ENCODE measurements around the gene MLLT1.

Gene MLLT1

DNA sequence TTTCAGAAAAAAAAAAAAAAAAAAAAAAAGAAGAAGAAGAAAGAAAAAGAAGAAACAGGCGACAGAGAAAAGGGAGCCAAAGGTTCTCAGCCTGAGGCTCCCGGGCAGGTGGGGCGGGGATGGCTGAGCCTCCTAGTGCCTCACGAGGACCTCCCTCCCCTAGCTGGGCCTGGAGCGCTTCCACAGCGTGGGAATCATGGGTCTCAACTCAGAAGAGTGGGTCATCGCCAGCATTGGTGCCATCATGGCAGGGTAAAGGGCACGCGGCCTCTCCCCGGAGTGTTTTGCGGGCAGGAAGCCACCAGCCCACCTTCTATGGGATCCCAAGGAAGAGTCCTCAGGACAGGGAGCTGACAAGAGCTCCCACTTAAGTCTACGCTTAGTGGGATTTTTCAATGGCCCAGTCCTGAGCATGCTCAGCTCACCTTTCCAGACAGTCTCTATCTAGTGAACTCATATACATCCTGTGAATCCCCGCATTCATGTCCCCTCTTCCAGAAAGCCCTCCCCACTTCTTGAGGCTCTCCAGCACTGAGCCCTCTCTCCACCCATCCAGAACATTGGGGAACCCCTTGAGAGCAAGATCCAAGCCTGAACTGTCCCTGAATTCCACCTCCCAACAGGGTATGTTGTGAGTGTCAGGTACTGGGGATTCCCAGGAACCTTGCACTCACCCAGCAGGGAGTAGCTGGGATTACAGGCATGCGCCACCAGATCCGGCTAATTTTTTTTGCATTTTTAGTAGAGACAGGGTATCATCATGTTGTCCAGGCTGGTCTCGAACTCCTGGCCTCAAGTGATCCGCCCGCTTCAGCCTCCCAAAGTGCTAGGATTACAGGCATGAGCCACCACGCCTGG, 74.7 kb downstream of the MLLT1 start:
- Histone ChIP-seq H3K27ac (no peak overlapping the region), H3K4me3 (no peak overlapping the region)
- DNase-seq (ENCODE audit: low spot score), result no peak
- TF ChIP-seq, protein P1, sequence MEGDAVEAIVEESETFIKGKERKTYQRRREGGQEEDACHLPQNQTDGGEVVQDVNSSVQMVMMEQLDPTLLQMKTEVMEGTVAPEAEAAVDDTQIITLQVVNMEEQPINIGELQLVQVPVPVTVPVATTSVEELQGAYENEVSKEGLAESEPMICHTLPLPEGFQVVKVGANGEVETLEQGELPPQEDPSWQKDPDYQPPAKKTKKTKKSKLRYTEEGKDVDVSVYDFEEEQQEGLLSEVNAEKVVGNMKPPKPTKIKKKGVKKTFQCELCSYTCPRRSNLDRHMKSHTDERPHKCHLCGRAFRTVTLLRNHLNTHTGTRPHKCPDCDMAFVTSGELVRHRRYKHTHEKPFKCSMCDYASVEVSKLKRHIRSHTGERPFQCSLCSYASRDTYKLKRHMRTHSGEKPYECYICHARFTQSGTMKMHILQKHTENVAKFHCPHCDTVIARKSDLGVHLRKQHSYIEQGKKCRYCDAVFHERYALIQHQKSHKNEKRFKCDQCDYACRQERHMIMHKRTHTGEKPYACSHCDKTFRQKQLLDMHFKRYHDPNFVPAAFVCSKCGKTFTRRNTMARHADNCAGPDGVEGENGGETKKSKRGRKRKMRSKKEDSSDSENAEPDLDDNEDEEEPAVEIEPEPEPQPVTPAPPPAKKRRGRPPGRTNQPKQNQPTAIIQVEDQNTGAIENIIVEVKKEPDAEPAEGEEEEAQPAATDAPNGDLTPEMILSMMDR (IDR thresholded peaks at IDR 0.05), result no peak

DNA sequence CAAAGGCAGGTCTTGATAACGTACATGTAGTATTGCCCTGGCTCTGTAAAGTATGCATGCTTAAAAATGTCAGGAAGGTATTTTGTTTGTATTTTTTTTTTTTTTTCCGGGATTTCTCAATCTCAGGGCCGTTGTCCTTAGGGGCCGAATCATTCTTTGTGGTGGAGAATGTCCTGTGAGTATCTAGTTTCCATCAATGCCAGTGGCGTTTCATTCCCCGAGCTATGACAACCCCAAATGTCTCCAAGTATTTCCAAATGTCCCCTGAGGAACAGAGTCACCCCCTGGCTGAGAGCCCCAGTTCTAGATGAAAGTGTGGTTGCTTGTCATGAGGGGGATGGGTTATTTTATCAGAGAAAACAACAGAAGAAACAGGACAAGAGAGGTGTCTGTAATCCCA, 75.6 kb downstream of the MLLT1 start:
- no peak overlapping the region for H3K27ac ChIP-seq
- TF ChIP-seq, protein P1 (IDR thresholded peaks at IDR 0.05), result no peak
- H3K4me3 ChIP-seq, result no peak overlapping the region
- DNase-seq (ENCODE audit: low spot score), result no peak

DNA sequence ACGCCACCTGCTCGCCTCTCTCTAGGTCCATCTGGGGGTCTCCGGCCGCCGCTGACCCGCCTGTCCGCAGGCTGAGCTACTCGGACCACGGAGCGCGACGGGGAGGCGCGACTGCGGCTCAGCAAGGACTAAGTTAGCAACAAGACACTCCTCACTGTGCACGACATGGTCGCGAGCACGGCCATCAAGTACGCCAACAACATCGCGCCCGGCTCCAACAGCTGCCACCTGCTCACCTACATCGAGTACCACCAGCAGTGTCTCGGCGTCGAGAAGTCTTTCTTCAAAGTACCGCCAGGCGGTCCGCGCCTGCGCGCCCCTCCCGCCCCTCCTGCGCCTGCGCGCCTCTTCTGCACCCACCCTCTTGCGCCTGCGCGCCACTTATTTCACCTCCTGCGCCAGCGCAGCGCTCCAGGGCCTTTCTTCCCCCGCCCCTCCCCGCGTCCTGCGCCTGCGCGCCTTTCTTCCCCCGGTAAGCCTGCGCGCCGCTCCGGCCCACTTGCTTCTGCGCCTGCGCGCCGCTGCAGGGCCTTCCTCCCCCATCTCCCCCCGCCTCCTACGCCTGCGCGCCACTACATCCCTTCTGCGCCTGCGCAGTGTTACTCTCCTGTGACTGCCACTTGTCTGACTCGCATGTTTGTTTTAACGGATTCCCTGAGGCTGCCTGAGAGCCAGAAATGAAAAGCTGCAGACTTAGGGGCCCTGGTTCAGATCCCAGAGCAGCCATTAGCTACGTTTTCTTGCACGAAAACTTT, 80.4 kb downstream of the MLLT1 start:
- peak; percentile 98 for DNase-seq (ENCODE audit: low spot score)
- Histone ChIP-seq H3K4me3 (peak overlapping the region; percentile 68), H3K27ac (peak overlapping the region; percentile 16 to 46)
- TF ChIP-seq, protein P1 (IDR thresholded peaks at IDR 0.05), result no peak

DNA sequence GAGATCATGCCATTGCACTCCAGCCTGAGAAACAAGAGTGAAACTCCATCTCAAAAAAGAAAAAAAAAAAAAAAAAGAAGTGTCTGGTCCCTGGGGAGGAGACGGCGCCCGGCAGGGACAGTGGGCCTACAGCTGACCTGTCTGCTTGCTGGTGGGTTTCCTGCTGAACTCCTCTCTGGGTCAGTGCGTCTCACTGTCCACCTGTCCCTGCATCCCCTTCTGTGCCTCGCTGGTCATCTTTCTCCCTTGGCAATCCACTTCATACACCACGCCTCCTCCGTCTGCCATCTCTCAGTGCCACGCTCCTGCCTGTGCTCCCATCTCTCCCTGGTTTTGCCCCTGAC, 80.9 kb downstream of the MLLT1 start:
- DNase-seq (ENCODE audit: low spot score), result no peak
- H3K4me3 ChIP-seq, result peak overlapping the region; percentile 68
- TF ChIP-seq, protein P1 (IDR thresholded peaks at IDR 0.05), result no peak
- H3K27ac ChIP-seq, result peak overlapping the region in 1 of 2 donors; percentile 16

DNA sequence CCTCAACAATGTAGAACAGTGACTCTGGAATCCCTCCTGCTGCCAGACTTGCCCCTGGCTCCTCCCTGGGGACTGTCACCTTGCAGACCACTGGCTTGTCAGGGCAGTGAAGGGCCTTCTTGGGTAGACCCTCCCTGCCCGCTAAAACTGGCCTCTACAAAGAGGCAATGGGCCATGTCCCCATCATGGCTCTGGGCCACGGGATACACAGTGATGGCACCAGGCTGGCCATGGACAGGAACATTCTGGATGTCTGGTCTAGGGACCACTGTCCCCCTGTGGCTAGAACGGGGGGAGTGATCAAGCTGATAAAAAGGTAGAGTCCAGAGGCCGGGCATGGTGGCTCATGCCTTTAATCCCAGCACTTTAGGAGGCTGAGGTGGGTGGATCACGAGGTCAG, 83.4 kb downstream of the MLLT1 start:
- no peak for DNase-seq (ENCODE audit: low spot score)
- no peak overlapping the region for H3K4me3 ChIP-seq
- TF ChIP-seq, protein P1 (IDR thresholded peaks at IDR 0.05), result no peak

DNA sequence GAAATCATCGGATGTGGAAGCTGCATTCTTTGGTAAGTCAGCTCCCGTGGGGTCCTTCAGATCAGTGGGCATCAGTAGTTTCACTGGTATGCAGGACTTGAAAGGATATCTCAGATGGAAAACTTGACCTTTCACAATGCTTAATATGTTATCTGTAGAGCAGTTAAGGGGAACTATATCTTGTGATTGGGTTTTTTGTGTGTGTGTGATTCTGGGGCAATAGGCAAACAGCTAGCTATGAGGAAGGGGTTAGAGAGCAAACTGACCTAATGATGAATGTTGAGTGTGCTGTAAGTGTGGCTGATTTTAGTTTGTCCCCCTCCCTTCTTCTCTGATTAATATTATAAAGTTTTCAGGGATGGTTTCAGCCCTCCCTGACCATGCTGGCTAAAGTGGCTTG, 91.0 kb downstream of the MLLT1 start:
- no peak overlapping the region for H3K27ac ChIP-seq
- no peak for DNase-seq (ENCODE audit: low spot score)
- no peak overlapping the region for H3K4me3 ChIP-seq
- TF ChIP-seq, protein P1 (IDR thresholded peaks at IDR 0.05), result no peak

More for the DNA sequence above, 83.4 kb downstream of the MLLT1 start:
- H3K27ac ChIP-seq, result no peak overlapping the region

All from coronary artery (tissue), 2 donors.